Liver (tissue), 3 donors: ENCODE measurements around the gene CLDN17.

Source experiments
- CTCF ChIP-seq: fragments of 150-350 bp; IDR thresholded peaks from 2 replicates; pipeline ENCODE4 v1.5.1; 2017; ENCODE audit warnings: improper control_type of control experiment, low read depth, low read length; ENCODE audit not compliant: missing input control
- GABPA ChIP-seq, 2 donors: IDR thresholded peaks in 1 of 2; conservative IDR thresholded peaks in 1 of 2; 2 replicates each; pipeline ENCODE4 v1.6.1; 2016; ENCODE audit warnings: antibody characterized with exemption in 2 of 2, mild to moderate bottlenecking in 1 of 2, moderate library complexity in 1 of 2
- HNF4A ChIP-seq, 2 donors: conservative IDR thresholded peaks; 2 replicates each; pipeline ENCODE4 v1.6.1; 2016; ENCODE audit warnings: antibody characterized with exemption in 2 of 2, mild to moderate bottlenecking in 2 of 2
- SP1 ChIP-seq: IDR thresholded peaks from 2 replicates; pipeline ENCODE4 v1.6.1; 2018; ENCODE audit warnings: antibody characterized with exemption, mild to moderate bottlenecking
- TAF1 ChIP-seq: conservative IDR thresholded peaks from 2 replicates; pipeline ENCODE4 v1.6.1; 2016; ENCODE audit warnings: antibody characterized with exemption, mild to moderate bottlenecking
- donor health status: healthy.
- donor health status: healthy.

GRCh38 chr21:30146558-30147282 is 19.9 kb downstream of the CLDN17 start:
- no peak for TF ChIP-seq GABPA (IDR thresholded peaks at IDR 0.05 in 1 of 2, conservative IDR thresholded peaks at IDR 0.05 in 1 of 2)
- no peak for TF ChIP-seq CTCF
- no peak for TF ChIP-seq HNF4A (conservative IDR thresholded peaks at IDR 0.05)
- no peak for TF ChIP-seq SP1
- no peak for TF ChIP-seq TAF1
